ENCODE results near the gene PTS.

- no peak for TF ChIP-seq POLR2AphosphoS5 (IDR thresholded peaks at IDR 0.05; ENCODE audit: borderline replicate concordance, low read depth, low read length)
- no peak for TF ChIP-seq EZH2 (IDR thresholded peaks at IDR 0.05)
These were observed 3.7 kb downstream of the PTS start for GRCh38 chr11:112229746-112230433.

Measured in SK-N-MC (cell line).